Panc1 (cell line): ENCODE results near the gene AGTPBP1. TPM values are rescaled to one million over a fixed set of nuclear protein-coding genes. Genes with fewer than 3 reads are reported as not detected.

Experiments
- ATAC-seq: fragments of 200-7000 bp; cut with Tn5 transposase; 2 replicates; pipeline ENCODE4 v1.9.1; 2020; ENCODE audit warnings: mild to moderate bottlenecking, moderate library complexity
- BruUV-seq: library from RNA; stranded (reverse); fragments of 400-500 nt; replicated peaks from 2 replicates; lab custom pipeline; 2021; lab: Mats Ljungman, UMichigan
- CTCF ChIA-PET: fragments of 300-600 bp; sonication (Branson Sonifier 250); formaldehyde crosslinking; loops from one replicate; lab custom pipeline; 2022; ENCODE audit warnings: antibody characterized with exemption; lab: Charles Lee
- POLR2A ChIA-PET: fragments of 300-600 bp; sonication (Branson Sonifier 250); formaldehyde crosslinking; loops from one replicate; lab custom pipeline; 2022; ENCODE audit warnings: antibody characterized with exemption; lab: Charles Lee
- DNase-seq: peaks from one replicate; pipeline ENCODE4 v3.0.0-alpha.2; 2010; ENCODE audit warnings: low read depth, low spot score
- H3K27ac ChIP-seq: 2 replicates; pipeline ENCODE4 v1.5.1; 2011; ENCODE audit warnings: mild to moderate bottlenecking, low read length, inconsistent platforms
- H3K27me3 ChIP-seq: fragments of 200-500 bp; sonication (Bioruptor generic); 2 replicates; pipeline ENCODE4 v1.6.0; 2014; ENCODE audit warnings: low read length, inconsistent platforms; ENCODE audit not compliant: control insufficient read depth, insufficient read depth
- H3K36me3 ChIP-seq: fragments of 200-500 bp; sonication (Bioruptor generic); 2 replicates; pipeline ENCODE4 v1.5.1; 2014; ENCODE audit warnings: inconsistent platforms, mild to moderate bottlenecking, low read length, moderate library complexity; ENCODE audit not compliant: control insufficient read depth, insufficient read depth
- H3K4me1 ChIP-seq: 2 replicates; pipeline ENCODE4 v1.5.1; 2011; ENCODE audit warnings: inconsistent platforms, mild to moderate bottlenecking, low read length, moderate library complexity; ENCODE audit not compliant: control insufficient read depth, insufficient read depth
- H3K4me3 ChIP-seq, 2 experiments: 2 replicates each; pipeline ENCODE4 v1.5.1; 2011 to 2012; ENCODE audit warnings: low read depth in 2 of 2, low read length in 2 of 2, mild to moderate bottlenecking in 2 of 2, inconsistent platforms in 1 of 2, moderate library complexity in 1 of 2
- H3K9me3 ChIP-seq: fragments of 200-500 bp; sonication (Bioruptor generic); 2 replicates; pipeline ENCODE4 v1.5.1; 2014; ENCODE audit warnings: low read depth, mild to moderate bottlenecking, inconsistent platforms, low read length, moderate library complexity; ENCODE audit not compliant: control insufficient read depth, insufficient read depth
- CTCF ChIP-seq: fragments of 450-650 bp; IDR thresholded peaks from 2 replicates; pipeline ENCODE4 v1.5.1; 2017; ENCODE audit warnings: mild to moderate bottlenecking
- POLR2AphosphoS5 ChIP-seq: IDR thresholded peaks from 2 replicates; pipeline ENCODE4 v1.6.1; 2012; ENCODE audit warnings: mild to moderate bottlenecking, low read depth, low read length, moderate library complexity
- REST ChIP-seq, 2 experiments: IDR thresholded peaks; 2 replicates each; pipeline ENCODE4 v1.6.1; 2011 to 2012; ENCODE audit warnings: low read depth in 2 of 2, control low read depth in 1 of 2, low read length in 1 of 2, mild to moderate bottlenecking in 1 of 2, moderate library complexity in 1 of 2; ENCODE audit not compliant: insufficient read depth in 1 of 2
- SIN3A ChIP-seq: IDR thresholded peaks from 2 replicates; pipeline ENCODE4 v1.6.1; 2012; ENCODE audit warnings: low read depth, mild to moderate bottlenecking, low read length, moderate library complexity, borderline replicate concordance; ENCODE audit not compliant: insufficient read depth
- TCF7L2 ChIP-seq: IDR thresholded peaks from 2 replicates; pipeline ENCODE4 v1.6.1; 2011; ENCODE audit warnings: mild to moderate bottlenecking, low read depth, low read length, inconsistent platforms
- in situ Hi-C: cut with HindIII; loops from 2 replicates; pipeline ENCODE4 v1.10.0; 2016; ENCODE audit warnings: low sequenced_read_pairs, low pct_unique_long_range_greater_than_20kb
- intact Hi-C: fragments of 100-400 bp; cut with micrococcal nuclease; formaldehyde crosslinking; loops from one replicate; pipeline ENCODE4 v1.10.0; 2022; ENCODE audit not compliant: unreplicated experiment
- total RNA-seq: library from RNA; stranded (reverse); gene quantifications from one replicate; pipeline ENCODE4 v1.2.1, GENCODE V29; 2021; ENCODE audit not compliant: unreplicated experiment

AGTPBP1 gene
- total RNA-seq, 1 experiment from 2014 or later = 11.6 TPM

- Histone ChIP-seq H3K27ac (peak overlapping the region; percentile 86), H3K4me1 (peaks cover 12% of the 10 kb centered on the region), H3K36me3 (no peaks in the 10 kb centered on the region), H3K27me3 (no peaks in the 10 kb centered on the region), H3K4me3 (peak overlapping the region; percentile 78 to 80), H3K9me3 (no peaks in the 10 kb centered on the region)
- TF ChIP-seq TCF7L2 (no peak), POLR2AphosphoS5 (no peak), CTCF (no peak), REST (IDR thresholded peaks at IDR 0.05; ENCODE audit: insufficient read depth in 1 of 2, low read depth in 2 of 2, low read length in 1 of 2) (no peak), SIN3A (no peak)
- CTCF ChIA-PET = no interaction called here
- ATAC-seq = no peak
- in situ Hi-C loops (no loop called here), intact Hi-C loops (no loop called here)
- no TSS peak for BruUV-seq
- DNase-seq = peak; percentile 8
- POLR2A ChIA-PET = no interaction called here
Measured at GRCh38 chr9:85742597-85742936, 813 bp upstream of the AGTPBP1 start.

- in situ Hi-C loops = no loop called here
- ATAC-seq = peak; percentile 72
- peak overlapping the region; percentile 58 for H3K27ac ChIP-seq
- POLR2A ChIA-PET = no interaction called here
- intact Hi-C loops = no loop called here
- H3K4me3 ChIP-seq = peak overlapping the region; percentile 80 to 88
- no peak for DNase-seq
- BruUV-seq = no TSS peak
- no peaks in the 10 kb centered on the region for H3K27me3 ChIP-seq
- no peaks in the 10 kb centered on the region for H3K9me3 ChIP-seq
- CTCF ChIA-PET = no interaction called here
- no peaks in the 10 kb centered on the region for H3K36me3 ChIP-seq
- no peak for TF ChIP-seq CTCF
- TF ChIP-seq TCF7L2 = no peak
- H3K4me1 ChIP-seq = peaks cover 12% of the 10 kb centered on the region
Measured at GRCh38 chr9:85741095-85741874, 469 bp downstream of the AGTPBP1 start.
